Stromal cell of bone marrow (primary cell): Measurements from ENCODE around the gene CREM.

ENCODE experiments used
- DNase-seq: peaks from one replicate; pipeline ENCODE4 v3.0.0-alpha.2; 2012; ENCODE audit warnings: low read depth

CREM gene

GRCh38 chr10:35219891-35220890, 93.5 kb downstream of the CREM start:
- DNase-seq, result no peak

DNA sequence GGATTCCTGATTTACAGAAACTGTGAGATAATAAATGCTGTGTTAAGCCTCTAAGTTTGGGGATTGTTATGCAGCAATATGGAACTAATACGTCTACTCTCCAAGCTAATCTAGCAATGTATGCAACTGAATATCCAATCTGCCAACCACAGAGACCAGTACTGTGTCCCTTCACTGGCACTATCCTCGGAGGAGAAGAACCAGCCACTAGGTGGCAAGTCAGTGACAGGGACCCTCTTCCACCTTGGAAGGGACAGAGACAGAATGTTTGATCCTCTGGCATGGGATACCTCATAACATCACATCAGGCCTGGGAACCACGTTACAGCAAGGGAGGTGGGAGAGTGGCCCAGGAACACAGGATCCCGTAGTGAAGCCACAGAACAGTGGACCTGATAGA, 96.4 kb downstream of the CREM start:
- no peak for DNase-seq

DNA sequence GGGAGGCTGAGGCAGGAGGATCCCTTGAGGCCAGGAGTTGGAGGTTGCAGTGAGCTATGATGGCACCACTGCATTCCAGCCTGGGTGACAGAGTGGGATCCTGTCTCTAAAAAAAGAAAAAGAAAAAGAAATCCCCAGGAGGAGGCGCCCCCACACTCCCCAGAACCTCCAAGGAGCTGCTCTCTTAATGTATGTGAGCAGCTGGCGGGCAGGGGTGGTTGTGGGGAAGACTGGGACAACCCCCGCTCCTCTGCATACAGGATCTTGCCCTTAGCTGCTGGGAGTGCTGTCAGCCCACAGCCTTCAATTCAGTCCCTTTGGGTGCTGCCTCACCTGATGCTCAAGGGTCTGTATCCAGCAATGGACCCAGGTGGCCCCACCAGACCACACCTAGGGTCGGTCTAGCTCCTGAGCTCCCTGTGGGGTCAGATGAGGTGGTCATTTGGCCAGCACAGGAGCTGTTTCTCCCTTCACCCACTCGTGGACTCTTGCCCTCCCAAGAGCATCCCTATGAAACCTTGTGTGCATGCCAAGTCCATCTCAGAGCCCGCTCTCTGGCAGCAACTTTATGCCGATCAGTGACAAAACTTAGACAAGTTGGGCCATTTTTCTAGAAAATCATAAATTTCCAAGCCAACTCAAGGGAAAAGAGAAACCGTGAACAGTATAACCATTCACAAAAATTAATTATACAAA, 97.5 kb downstream of the CREM start:
- DNase-seq, result no peak

DNA sequence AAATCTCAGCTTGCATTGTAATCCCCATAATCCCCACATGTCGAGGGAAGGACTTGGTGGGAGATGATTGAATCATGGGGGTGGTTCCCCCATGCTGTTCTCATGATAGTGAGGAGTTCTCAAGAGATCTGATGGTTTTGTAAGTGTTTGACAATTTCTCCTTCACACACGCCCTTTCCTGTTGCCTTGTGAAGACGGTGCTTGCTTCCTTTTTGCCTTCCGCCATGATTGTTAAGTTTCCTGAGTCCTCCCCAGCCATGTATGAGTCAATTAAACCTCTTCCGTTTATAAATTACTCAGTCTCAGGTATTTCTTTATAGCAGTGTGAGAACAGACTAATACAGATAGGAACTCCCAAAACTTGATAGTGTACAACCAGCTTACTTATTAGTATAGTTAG, 98.6 kb downstream of the CREM start:
- no peak for DNase-seq

GRCh38 chr10:35226507-35226906, 99.9 kb downstream of the CREM start:
- DNase-seq, result no peak

- no peak for DNase-seq
Observed at GRCh38 chr10:35228058-35228457, 101.4 kb downstream of the CREM start.

- no peak for DNase-seq
Observed at GRCh38 chr10:35231646-35232045, 105.0 kb downstream of the CREM start.

DNA sequence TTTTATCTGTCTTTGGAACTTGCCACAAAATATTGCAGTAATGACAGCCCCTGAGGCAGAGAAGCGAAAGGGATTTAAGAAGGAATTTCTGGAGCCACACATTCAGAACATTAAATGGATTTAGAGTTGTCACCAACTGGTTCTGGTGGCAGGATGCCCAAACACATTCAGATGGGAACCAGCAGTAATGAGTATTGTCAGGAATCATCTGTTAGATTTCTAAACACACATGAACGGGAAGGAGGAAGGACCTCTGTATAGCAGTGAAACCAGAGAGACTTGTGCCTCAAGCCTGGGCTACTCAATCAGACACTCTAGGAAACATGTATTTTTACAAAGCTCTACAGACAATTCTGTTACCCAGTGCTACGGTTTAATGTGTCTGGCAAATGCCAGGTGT, 105.9 kb downstream of the CREM start:
- no peak for DNase-seq

DNA sequence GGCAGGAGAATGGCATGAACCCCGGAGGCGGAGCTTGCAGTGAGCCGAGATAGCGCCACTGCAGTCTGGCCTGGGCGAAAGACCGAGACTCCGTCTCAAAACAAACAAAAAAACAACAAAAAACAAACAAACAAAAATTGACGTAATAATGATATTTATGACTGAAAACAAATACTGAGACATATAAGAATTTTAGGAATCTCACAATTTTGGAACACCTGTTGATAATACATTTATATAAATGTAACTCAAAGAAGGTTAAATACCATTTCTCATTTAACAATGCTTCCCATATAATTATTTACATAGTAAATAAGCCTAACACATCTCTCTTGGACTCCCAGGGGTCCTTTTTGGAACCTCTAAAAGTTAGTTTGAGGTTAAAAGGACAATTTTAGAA, 107.4 kb downstream of the CREM start:
- DNase-seq, result no peak

DNA sequence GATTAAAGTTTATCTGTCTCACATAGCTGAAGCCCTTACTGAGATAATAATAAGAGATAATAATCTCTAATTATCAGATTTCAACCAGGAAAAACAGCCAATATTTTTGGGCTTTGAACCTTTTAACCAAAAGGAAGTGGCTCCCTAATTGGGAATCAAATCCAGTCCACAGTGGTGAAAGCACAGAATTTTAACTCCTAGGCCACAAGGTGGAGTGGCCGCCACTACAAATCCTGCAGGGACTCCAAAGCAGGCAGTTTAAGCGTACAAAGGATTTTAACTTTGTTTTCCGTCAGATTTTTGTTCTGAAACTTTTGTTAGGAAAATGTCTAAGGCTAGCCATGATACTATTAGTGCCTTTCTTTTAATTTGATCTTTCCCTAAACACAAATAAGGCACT, 110.1 kb downstream of the CREM start:
- DNase-seq, result peak; percentile 22

- DNase-seq, result no peak
Observed at GRCh38 chr10:35237766-35238512, 111.3 kb downstream of the CREM start.

GRCh38 chr10:35244549-35244948, 117.9 kb downstream of the CREM start:
- DNase-seq, result no peak

GRCh38 chr10:35246770-35247343, 120.2 kb downstream of the CREM start:
- no peak for DNase-seq

DNA sequence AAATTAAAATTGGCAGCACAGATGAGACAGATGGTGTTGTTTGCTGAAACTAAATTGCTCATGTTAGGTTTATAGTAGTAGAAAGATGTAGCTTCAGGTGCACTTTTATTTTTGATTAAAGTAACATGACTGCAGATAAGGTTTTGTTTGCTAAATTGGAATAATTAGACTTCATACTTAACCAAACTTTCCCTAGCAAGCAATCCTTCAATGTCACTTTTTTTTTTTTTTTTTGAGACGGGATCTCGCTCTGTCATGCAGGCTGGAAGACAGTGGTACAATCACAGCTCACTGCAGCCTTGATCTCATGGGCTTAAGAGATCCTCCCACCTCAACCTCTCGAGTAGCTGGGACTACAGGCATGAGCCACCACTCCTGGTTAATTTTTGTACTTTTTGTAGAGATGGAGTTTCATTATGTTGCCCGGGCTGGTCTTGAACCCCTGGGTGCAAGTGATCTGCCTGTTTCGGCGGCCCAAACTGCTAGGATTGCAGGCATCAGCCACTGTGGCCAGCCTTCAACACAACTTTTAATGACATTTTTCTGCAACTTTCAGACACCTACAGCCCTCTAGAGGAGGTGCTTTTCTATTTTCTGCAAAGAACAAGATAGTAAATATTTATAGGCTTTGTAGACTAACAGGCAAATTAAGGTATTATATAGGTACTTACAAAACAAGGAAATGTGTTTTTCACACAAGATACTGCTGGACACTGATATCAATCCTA, 124.9 kb downstream of the CREM start:
- no peak for DNase-seq

- no peak for DNase-seq
Observed at GRCh38 chr10:35257057-35257983, 130.7 kb downstream of the CREM start.

DNA sequence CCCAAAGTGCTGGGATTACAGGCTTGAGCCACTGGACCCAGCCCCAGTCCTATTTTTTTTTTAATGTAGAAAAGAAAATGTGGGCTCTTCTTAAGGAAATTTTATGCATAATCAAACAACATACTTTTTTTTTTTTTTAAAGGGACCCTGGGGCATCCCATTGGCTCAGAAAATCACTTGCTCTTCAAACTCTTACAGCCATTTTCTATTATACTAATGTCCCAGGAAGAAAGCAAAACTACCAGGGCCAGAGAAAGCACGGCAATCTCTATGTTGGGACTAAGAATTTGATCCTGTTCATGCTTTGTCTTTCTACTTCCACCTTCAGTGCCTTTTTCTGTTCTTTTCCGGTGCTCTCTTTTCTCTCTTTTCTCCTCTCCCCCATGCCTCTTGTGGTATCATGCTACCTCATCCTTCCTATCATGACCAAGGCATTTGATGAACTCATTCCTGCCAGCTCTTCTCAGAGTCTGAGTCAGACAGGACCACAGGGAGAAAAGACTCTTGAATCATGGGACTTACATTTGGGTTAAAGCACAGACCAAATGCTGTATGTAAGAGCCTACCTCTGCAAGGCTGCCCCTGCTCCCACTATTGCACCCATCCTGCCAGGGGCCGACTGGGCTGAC, 133.2 kb downstream of the CREM start:
- DNase-seq, result peak; percentile 97

- DNase-seq, result no peak
Observed at GRCh38 chr10:35262436-35262835, 135.8 kb downstream of the CREM start.
